GM12878 (cell line): ENCODE results near the gene MIA2. TPM values are rescaled to one million over a fixed set of nuclear protein-coding genes. Genes with fewer than 3 reads are reported as not detected.
A peak's percentile ranks its signal among the peaks of the same experiment; 100 is the strongest.

Source experiments
- BHLHE40 ChIP-seq, 2 experiments: fragments of 450-650 bp in 1 of 2; IDR thresholded peaks; 2 replicates each; pipeline ENCODE4 v1.6.1; 2011 to 2017; ENCODE audit warnings: low read depth in 2 of 2, borderline replicate concordance in 1 of 2, improper control_type of control experiment in 1 of 2, low read length in 1 of 2, mild to moderate bottlenecking in 1 of 2
- CHD1 ChIP-seq: IDR thresholded peaks from 2 replicates; pipeline ENCODE4 v1.6.1; 2012; ENCODE audit warnings: low read depth, low read length, improper control_type of control experiment
- CREB1 ChIP-seq: IDR thresholded peaks from 2 replicates; pipeline ENCODE4 v1.6.1; 2012; ENCODE audit warnings: low read depth, mild to moderate bottlenecking, inconsistent platforms
- ESRRA ChIP-seq: IDR thresholded peaks from 2 replicates; pipeline ENCODE4 v1.6.1; 2012; ENCODE audit warnings: mild to moderate bottlenecking, low read length, improper control_type of control experiment
- GABPA ChIP-seq: IDR thresholded peaks from 2 replicates; pipeline ENCODE4 v1.6.1; 2014; ENCODE audit warnings: antibody characterized with exemption, low read depth, mild to moderate bottlenecking, inconsistent platforms
- JUNB ChIP-seq: IDR thresholded peaks from 2 replicates; pipeline ENCODE4 v1.6.1; 2016; ENCODE audit warnings: antibody characterized with exemption, mild to moderate bottlenecking
- LARP7 ChIP-seq: fragments of 450-650 bp; IDR thresholded peaks from 2 replicates; pipeline ENCODE4 v1.6.1; 2017; ENCODE audit warnings: mild to moderate bottlenecking
- NFIC ChIP-seq: IDR thresholded peaks from 2 replicates; pipeline ENCODE4 v1.6.1; 2012; ENCODE audit warnings: low read depth, mild to moderate bottlenecking, inconsistent platforms, low read length, moderate library complexity
- NR2C1 ChIP-seq: fragments of 450-650 bp; IDR thresholded peaks from 2 replicates; pipeline ENCODE4 v1.6.1; 2017; ENCODE audit warnings: antibody characterized with exemption, mild to moderate bottlenecking, moderate library complexity
- RBBP5 ChIP-seq: fragments of 200-600 bp; sonication (generic); conservative IDR thresholded peaks from 2 replicates; pipeline ENCODE4 v1.6.1; 2016
- RFX5 ChIP-seq: IDR thresholded peaks from 2 replicates; pipeline ENCODE4 v1.6.1; 2011; ENCODE audit warnings: low read depth, low read length, improper control_type of control experiment
- RUNX3 ChIP-seq: IDR thresholded peaks from 2 replicates; pipeline ENCODE4 v1.6.1; 2012; ENCODE audit warnings: low read length, inconsistent platforms
- SIX5 ChIP-seq: IDR thresholded peaks from 2 replicates; pipeline ENCODE4 v1.6.1; 2011; ENCODE audit warnings: mild to moderate bottlenecking, low read depth, low read length, moderate library complexity; ENCODE audit not compliant: severe bottlenecking
- SP1 ChIP-seq: IDR thresholded peaks from one replicate; pipeline ENCODE4 v1.6.1; 2011; ENCODE audit warnings: low read depth, low read length
- SREBF1 ChIP-seq: IDR thresholded peaks from 2 replicates; pipeline ENCODE4 v1.6.1; 2012; ENCODE audit warnings: mild to moderate bottlenecking, low read length
- SUPT20H ChIP-seq: IDR thresholded peaks from 2 replicates; pipeline ENCODE4 v1.6.1; 2011; ENCODE audit warnings: low read depth, mild to moderate bottlenecking, low read length, moderate library complexity, borderline replicate concordance; ENCODE audit not compliant: control insufficient read depth
- ZNF217 ChIP-seq: fragments of 450-650 bp; IDR thresholded peaks from 2 replicates; pipeline ENCODE4 v1.6.1; 2017; ENCODE audit warnings: antibody characterized with exemption, mild to moderate bottlenecking
- ZZZ3 ChIP-seq: IDR thresholded peaks from 2 replicates; pipeline ENCODE4 v1.6.1; 2011; ENCODE audit warnings: low read depth; ENCODE audit not compliant: control insufficient read depth, insufficient read length
- polyA plus RNA-seq, 11 experiments: library from polyadenylated mRNA; depleted of rRNA in 4 of 11; unstranded in 6 of 11; stranded (reverse) in 5 of 11; fragments of >200 nt; fragmentation: Nextera tagmentation in 4 of 11; fragmentation: Illumina TruSeq in 1 of 11; extraction: Ambion mirVana in 4 of 11; extraction: Trizol in 1 of 11; gene quantifications; 1 replicate in 1 of 11; 2 replicates in 10 of 11; pipeline versions ENCODE4 v1.2.1 to v1.2.3, GENCODE V29; 2011 to 2016; ENCODE audit warnings: inconsistent platforms in 2 of 11, missing spikeins in 2 of 11, low read depth in 1 of 11
- total RNA-seq, 4 experiments: library from RNA; depleted of rRNA in 3 of 4; stranded (reverse); fragments of >200 nt in 3 of 4; fragmentation: Illumina TruSeq in 1 of 4; extraction: Trizol in 1 of 4; gene quantifications; 2 replicates each; pipeline versions ENCODE4 v1.2.1 to v1.2.3, GENCODE V29; 2013 to 2021
- TF ChIP-seq, protein P1 (sequence below): fragments of 450-650 bp; IDR thresholded peaks from 2 replicates; pipeline ENCODE4 v1.6.1; 2017; ENCODE audit warnings: mild to moderate bottlenecking, moderate library complexity
- TF ChIP-seq, protein P2 (sequence below): fragments of 150-350 bp; IDR thresholded peaks from 2 replicates; pipeline ENCODE4 v1.6.1; 2016; ENCODE audit warnings: low read depth, low read length
- TF ChIP-seq, protein P3 (sequence below): fragments of 450-650 bp; IDR thresholded peaks from 2 replicates; pipeline ENCODE4 v1.6.1; 2016; ENCODE audit warnings: mild to moderate bottlenecking
- TF ChIP-seq, protein P4 (sequence below): fragments of 450-650 bp; IDR thresholded peaks from 2 replicates; pipeline ENCODE4 v1.6.1; 2017; ENCODE audit warnings: low read depth, mild to moderate bottlenecking, moderate library complexity

MIA2 gene
- total and polyA plus RNA-seq, 10 of the 15 experiments (the other 5 are each of a cell fraction or from before 2014, with no cell fraction given): 6.3 to 36.8 (median 17.1) TPM

DNA sequence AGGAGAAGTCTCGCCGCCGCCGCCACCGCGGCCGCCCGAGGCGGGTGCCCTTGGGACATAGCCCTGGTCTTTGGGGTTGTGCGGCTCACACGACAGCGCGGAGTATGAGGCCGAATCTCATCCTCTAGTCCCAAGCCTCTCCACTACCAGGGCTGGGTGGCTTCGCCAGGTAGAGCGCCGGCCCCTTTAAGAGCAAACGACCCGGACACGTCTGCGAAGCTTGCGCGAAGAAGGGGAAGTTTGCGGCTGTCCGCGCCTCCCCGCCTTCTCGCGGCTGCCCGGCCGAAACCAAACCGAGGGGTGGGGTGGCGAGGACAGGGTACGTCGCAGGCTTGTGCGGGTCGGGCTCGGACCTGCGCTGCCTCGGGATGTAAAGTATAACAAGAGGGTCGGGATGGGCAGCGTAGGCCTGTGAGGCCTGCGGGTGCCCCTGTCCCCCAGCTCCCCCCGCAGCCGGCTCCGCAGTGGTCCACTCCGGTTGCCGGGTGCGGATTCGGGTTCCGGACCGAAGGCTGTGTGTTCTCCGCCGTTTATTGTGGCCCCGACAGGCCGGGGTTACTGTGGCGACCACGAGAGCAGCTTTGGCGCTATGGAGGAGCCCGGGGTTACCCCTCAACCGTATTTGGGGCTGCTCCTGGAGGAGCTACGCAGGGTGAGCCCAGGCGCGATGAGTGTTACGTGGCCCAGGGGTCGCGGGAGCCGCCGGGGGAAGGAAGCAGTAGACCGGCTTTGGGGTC, 33.3 kb downstream of the MIA2 start (continued):
- TF ChIP-seq, protein P1, sequence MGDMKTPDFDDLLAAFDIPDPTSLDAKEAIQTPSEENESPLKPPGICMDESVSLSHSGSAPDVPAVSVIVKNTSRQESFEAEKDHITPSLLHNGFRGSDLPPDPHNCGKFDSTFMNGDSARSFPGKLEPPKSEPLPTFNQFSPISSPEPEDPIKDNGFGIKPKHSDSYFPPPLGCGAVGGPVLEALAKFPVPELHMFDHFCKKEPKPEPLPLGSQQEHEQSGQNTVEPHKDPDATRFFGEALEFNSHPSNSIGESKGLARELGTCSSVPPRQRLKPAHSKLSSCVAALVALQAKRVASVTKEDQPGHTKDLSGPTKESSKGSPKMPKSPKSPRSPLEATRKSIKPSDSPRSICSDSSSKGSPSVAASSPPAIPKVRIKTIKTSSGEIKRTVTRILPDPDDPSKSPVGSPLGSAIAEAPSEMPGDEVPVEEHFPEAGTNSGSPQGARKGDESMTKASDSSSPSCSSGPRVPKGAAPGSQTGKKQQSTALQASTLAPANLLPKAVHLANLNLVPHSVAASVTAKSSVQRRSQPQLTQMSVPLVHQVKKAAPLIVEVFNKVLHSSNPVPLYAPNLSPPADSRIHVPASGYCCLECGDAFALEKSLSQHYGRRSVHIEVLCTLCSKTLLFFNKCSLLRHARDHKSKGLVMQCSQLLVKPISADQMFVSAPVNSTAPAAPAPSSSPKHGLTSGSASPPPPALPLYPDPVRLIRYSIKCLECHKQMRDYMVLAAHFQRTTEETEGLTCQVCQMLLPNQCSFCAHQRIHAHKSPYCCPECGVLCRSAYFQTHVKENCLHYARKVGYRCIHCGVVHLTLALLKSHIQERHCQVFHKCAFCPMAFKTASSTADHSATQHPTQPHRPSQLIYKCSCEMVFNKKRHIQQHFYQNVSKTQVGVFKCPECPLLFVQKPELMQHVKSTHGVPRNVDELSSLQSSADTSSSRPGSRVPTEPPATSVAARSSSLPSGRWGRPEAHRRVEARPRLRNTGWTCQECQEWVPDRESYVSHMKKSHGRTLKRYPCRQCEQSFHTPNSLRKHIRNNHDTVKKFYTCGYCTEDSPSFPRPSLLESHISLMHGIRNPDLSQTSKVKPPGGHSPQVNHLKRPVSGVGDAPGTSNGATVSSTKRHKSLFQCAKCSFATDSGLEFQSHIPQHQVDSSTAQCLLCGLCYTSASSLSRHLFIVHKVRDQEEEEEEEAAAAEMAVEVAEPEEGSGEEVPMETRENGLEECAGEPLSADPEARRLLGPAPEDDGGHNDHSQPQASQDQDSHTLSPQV: no peak
- no peak for TF ChIP-seq GABPA
- no peak for TF ChIP-seq NFIC
- peak; percentile 20 for TF ChIP-seq SP1
- TF ChIP-seq CREB1: no peak; the same call in 1 of the 2 replicates
- peak; percentile 97 for TF ChIP-seq CHD1
- no peak for TF ChIP-seq NR2C1
- TF ChIP-seq, protein P2, sequence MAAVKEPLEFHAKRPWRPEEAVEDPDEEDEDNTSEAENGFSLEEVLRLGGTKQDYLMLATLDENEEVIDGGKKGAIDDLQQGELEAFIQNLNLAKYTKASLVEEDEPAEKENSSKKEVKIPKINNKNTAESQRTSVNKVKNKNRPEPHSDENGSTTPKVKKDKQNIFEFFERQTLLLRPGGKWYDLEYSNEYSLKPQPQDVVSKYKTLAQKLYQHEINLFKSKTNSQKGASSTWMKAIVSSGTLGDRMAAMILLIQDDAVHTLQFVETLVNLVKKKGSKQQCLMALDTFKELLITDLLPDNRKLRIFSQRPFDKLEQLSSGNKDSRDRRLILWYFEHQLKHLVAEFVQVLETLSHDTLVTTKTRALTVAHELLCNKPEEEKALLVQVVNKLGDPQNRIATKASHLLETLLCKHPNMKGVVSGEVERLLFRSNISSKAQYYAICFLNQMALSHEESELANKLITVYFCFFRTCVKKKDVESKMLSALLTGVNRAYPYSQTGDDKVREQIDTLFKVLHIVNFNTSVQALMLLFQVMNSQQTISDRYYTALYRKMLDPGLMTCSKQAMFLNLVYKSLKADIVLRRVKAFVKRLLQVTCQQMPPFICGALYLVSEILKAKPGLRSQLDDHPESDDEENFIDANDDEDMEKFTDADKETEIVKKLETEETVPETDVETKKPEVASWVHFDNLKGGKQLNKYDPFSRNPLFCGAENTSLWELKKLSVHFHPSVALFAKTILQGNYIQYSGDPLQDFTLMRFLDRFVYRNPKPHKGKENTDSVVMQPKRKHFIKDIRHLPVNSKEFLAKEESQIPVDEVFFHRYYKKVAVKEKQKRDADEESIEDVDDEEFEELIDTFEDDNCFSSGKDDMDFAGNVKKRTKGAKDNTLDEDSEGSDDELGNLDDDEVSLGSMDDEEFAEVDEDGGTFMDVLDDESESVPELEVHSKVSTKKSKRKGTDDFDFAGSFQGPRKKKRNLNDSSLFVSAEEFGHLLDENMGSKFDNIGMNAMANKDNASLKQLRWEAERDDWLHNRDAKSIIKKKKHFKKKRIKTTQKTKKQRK: no peak
- TF ChIP-seq SIX5: no peak
- TF ChIP-seq, protein P3, sequence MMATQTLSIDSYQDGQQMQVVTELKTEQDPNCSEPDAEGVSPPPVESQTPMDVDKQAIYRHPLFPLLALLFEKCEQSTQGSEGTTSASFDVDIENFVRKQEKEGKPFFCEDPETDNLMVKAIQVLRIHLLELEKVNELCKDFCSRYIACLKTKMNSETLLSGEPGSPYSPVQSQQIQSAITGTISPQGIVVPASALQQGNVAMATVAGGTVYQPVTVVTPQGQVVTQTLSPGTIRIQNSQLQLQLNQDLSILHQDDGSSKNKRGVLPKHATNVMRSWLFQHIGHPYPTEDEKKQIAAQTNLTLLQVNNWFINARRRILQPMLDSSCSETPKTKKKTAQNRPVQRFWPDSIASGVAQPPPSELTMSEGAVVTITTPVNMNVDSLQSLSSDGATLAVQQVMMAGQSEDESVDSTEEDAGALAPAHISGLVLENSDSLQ: peak; percentile 53; the same call in 1 of the 2 replicates
- TF ChIP-seq SREBF1: peak; percentile 93
- peak; percentile 73 for TF ChIP-seq LARP7
- no peak for TF ChIP-seq SUPT20H
- no peak for TF ChIP-seq ESRRA
- TF ChIP-seq, protein P4, sequence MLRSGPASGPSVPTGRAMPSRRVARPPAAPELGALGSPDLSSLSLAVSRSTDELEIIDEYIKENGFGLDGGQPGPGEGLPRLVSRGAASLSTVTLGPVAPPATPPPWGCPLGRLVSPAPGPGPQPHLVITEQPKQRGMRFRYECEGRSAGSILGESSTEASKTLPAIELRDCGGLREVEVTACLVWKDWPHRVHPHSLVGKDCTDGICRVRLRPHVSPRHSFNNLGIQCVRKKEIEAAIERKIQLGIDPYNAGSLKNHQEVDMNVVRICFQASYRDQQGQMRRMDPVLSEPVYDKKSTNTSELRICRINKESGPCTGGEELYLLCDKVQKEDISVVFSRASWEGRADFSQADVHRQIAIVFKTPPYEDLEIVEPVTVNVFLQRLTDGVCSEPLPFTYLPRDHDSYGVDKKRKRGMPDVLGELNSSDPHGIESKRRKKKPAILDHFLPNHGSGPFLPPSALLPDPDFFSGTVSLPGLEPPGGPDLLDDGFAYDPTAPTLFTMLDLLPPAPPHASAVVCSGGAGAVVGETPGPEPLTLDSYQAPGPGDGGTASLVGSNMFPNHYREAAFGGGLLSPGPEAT: peak; percentile 97
- peak; percentile 95 to 98 for TF ChIP-seq BHLHE40 (IDR thresholded peaks at IDR 0.05; ENCODE audit: borderline replicate concordance in 1 of 2, low read depth in 2 of 2, low read length in 1 of 2)
- TF ChIP-seq RFX5: no peak
- TF ChIP-seq RBBP5: no peak
- TF ChIP-seq RUNX3: peak; percentile 64
- TF ChIP-seq ZNF217: 0 out of 2 replicates have a peak, but pooled peaks have one; percentile 25
- no peak for TF ChIP-seq ZZZ3
- TF ChIP-seq JUNB: no peak
